ENCODE measurements around the gene CBR1. TPM values are rescaled to one million over a fixed set of nuclear protein-coding genes. Genes with fewer than 3 reads are reported as not detected.

CBR1 gene
- total RNA-seq, result 19.2 and 29.9 TPM in 2 replicates

DNA sequence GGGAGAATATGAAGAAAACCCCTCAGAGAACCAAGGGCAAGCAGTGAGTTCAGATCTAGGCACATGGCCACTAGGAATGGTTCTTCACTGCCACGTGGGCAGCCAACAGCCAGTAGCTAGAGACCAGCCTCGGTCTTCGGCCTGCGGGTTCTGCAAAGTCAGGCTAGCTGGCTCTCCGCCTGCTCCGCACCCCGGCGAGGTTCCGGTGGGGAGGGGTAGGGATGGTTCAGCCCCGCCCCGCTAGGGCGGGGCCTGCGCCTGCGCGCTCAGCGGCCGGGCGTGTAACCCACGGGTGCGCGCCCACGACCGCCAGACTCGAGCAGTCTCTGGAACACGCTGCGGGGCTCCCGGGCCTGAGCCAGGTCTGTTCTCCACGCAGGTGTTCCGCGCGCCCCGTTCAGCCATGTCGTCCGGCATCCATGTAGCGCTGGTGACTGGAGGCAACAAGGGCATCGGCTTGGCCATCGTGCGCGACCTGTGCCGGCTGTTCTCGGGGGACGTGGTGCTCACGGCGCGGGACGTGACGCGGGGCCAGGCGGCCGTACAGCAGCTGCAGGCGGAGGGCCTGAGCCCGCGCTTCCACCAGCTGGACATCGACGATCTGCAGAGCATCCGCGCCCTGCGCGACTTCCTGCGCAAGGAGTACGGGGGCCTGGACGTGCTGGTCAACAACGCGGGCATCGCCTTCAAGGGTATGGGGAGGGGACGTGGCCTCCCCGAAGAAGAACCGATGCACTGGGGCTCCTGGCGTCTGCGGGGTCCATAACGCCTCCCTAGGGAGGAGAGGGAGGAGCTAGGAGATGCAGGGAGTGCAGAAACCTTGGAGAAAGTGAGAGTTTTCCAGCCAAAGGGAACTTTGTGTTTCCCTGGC lies at the start of gene CBR1:
TSS of gene CBR1 (plus strand) at position 312 of the 871 bp plus-strand sequence. CDS start at position 404, 92 bp downstream.
- peak; percentile 87 to 90 for DNase-seq (ENCODE audit: low read depth in 2 of 2)

DNA sequence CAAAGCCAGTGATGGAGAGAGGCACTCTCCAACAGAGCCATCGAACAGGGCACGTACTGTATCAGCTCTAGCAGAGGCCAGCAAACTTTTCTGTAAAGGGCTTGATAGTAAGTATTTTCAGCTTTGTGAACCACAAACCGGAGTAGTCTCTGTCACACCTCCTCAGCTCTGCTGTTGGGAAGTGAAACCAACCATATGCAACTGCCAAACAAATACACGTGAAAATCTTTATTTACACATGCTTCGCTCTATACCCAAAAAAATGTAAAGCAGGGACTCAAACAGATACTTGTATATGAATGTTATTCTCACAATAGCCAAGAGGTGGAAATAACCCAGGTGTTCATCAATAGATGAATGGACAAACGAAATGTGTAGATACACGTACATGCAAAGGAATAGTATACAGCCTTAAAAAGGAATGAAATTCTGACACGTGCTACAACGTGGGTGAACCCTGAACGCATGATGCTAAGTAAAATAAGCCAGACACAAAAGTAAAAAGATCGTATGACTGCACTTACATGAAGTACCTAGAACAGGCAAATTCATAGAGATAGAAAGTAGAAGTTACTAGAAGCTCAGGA lies 48.5 kb upstream of the CBR1 start:
- no peak for DNase-seq (ENCODE audit: low read depth in 2 of 2)

DNA sequence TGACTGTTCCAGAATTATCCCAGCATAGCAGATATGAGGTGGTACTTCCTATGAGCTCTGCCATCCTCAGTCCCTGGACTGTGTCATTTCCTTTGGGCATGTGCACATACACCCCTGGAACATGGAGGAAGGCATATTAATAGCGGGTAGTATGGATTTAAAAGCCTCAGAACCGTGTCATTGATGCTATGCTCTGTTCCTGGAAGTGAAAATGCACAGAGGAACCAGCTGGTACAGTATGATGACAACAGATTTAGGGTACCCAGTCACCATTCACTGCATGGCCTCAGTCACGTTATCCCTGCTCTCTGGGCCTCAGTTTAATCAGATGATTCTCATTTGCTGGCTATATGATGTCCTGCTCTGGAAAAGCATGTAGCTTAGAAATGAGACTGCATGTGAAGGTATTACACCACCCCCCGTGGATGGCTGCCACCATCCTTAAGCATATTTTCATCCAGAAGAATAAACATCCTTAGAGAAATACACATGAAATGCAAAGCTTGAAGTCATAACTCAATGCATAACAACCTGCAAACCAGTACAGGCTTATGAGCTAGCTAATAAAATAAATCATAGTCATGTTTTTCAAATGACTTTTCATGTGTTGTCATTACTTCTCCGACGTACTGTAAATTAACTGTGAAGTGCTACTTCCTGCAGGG lies 47.3 kb upstream of the CBR1 start:
- no peak for DNase-seq (ENCODE audit: low read depth in 2 of 2)

DNA sequence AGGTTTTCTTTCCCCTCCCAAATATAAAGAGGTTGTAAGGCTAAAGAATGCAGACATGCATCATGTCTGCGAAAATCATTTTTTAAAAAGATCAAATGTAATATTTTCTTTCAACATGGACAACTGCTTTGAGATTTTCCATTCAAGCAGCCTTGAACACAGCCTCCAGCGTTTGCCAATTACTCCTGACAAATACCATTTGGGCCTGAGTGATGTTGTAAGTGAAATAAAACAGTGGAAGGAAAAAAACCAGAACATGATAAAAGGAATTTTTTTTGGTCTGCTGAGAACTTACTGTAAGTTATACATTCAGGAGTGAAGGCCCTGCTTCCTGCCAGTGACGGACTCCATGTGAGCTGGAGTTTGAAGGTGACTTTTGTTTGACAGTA lies 46.7 kb upstream of the CBR1 start:
- no peak for DNase-seq (ENCODE audit: low read depth in 2 of 2)

- no peak for DNase-seq (ENCODE audit: low read depth in 2 of 2)
These were observed 45.0 kb upstream of the CBR1 start for GRCh38 chr21:36024782-36025181.

GRCh38 chr21:36027347-36027746 lies 42.5 kb upstream of the CBR1 start:
- DNase-seq (ENCODE audit: low read depth in 2 of 2), result no peak

DNA sequence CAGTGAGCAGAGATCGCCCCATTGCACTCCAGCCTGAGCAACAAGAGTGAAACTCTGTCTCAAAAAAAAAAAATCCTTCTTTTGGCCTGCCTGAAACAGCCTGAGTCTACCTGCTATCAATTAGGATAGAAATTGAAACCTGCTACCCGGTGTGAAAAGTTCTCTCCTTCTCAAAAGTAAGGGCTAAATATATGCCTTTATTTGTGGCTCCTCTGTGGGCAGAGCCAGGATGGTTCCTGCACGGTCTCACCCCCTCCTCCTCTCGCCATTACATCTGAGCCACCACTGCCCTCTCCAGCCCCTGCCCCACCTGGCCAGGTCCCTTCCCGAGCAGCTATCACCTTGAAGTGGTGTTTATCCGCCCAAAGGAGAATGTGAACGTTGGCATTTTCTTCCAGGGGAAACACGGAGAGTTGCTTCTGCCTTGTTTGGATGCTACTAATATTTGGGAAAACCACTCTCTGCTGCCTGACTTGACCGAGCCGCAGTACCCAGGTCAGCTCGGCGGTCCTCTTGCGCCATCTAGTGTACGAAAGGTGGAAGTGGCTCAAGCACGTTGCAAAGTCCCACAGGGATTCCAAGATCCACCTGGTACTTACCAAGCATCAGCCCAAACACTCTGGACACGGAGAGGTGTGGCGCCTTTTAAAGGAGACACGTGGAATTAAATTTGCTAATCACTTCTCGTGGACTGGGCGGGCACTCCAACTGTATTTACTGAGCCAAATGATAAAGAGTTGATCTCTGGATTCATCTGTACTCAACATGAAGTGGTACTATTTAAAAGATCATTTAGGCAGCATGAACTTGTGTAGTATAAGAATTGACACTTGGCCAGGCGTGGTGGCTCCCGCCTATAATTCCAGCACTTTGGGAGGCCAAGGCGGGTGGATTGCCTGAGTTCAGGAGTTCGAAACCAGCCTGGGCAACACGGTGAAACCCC lies 41.4 kb upstream of the CBR1 start:
- DNase-seq (ENCODE audit: low read depth in 2 of 2), result peak; percentile 73 to 81

GRCh38 chr21:36029309-36029708 lies 40.5 kb upstream of the CBR1 start:
- no peak for DNase-seq (ENCODE audit: low read depth in 2 of 2)

- no peak for DNase-seq (ENCODE audit: low read depth in 2 of 2)
These were observed 39.1 kb upstream of the CBR1 start for GRCh38 chr21:36030581-36031189.

- DNase-seq (ENCODE audit: low read depth in 2 of 2), result no peak
These were observed 37.0 kb upstream of the CBR1 start for GRCh38 chr21:36032647-36033406.

DNA sequence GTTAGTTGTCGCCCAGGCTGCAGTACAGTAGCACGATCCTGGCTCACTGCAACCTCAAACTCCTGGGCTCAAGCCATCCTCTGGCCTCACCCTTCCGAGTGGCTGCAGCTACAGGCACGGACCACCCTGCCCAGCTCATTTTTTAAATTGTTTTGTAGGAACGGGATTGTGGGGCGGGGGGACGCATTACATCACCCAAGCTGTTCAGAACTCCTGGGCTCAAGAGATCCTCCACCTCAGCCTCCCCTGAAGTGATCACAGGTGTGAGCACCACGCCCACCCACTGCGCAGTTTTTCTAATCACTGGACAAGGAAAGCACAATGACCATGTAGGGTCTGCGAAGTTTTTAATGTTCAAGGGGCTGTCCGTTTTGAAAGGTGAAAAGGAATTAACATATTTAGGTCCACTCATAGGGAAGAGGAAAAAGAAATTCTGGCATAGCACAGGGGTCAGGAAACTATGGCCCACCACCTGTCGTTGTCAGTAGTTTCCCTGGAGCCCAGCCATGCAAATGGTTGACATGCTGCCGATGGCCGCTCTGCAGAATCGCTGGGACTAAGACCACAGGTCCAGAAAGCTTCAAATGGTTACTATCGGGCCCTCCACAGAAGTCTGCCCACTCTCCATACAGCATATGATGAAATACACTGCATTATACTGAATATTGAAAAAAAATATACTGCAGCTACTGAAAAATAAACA lies 35.5 kb upstream of the CBR1 start:
- DNase-seq (ENCODE audit: low read depth in 2 of 2), result no peak

GRCh38 chr21:36035381-36035791 lies 34.4 kb upstream of the CBR1 start:
- no peak for DNase-seq (ENCODE audit: low read depth in 2 of 2)

DNA sequence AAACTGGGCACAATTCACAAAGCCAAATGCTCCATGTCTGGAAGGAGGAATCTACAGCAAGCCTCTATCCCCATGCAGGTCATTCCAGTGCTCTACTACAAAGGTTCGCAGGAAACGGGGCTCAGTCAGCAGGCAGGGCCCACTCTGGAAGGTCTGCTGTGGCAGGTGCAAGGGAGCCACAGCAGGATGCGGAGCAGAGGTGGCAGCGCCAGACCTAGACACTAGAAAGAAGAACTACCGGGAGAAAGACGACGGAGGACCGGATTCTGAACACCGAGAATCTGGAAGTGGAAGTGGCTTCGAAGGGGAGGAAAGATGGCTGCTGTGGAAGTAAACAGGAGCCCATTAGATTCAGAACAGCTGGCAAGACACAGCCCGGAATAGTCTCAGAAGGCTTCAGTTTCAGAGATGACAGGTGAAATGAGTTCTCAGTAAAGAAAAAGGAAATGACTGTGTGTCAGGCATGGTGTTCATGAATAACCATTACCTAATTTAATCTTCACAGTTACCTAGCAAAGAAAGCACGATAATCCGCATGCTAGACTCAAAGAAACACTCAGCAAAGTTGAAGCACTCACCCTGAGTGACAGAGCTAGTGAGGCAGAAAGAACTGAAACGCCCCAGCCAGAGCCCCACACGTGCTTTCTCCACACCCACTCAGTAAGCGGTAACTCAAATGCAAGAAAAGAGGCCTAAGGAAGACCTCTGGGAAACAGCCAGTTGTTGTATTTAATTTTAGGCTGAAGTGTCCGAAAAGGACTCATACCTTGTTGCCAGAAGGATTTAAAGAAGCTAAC lies 30.9 kb upstream of the CBR1 start:
- no peak for DNase-seq (ENCODE audit: low read depth in 2 of 2)

GRCh38 chr21:36039861-36040260 lies 30.0 kb upstream of the CBR1 start:
- no peak for DNase-seq (ENCODE audit: low read depth in 2 of 2)

DNA sequence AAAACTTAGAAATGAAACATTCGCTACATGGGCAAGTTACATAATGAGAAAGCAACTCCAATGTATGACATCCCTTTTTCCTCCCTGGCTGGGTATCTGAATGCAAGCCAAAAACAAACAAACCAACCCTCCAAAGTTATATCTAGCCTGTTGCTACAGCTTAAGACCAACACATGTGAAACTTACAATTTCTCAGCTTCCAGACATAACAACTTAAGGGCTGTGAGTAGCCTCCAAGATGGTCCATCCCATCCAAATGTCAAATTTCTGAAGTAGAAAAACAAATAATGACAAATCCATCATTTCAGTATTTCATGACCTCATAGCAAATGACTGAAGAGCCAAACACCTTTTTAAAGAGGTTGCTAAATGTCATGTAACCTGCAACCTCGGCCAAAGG lies 29.4 kb upstream of the CBR1 start:
- DNase-seq (ENCODE audit: low read depth in 2 of 2), result no peak

DNA sequence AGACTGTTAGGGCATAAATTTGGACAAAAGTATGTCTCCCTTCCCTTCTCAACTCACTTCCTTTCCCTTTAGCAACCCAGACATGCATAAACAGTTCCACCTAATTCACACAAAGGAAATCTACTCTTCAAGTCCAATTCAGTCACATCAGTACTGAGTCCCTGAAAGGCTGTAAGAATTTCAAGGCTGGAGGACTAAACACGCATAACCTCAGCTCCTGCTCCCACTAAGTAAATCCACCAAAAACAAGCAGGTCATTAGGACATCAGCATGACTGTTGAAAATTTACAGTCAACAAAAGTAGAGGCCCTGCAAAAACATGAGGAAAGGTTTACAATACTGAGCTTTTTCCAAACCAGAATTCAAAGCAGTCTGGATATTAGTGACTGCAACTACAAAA lies 27.9 kb upstream of the CBR1 start:
- no peak for DNase-seq (ENCODE audit: low read depth in 2 of 2)

DNA sequence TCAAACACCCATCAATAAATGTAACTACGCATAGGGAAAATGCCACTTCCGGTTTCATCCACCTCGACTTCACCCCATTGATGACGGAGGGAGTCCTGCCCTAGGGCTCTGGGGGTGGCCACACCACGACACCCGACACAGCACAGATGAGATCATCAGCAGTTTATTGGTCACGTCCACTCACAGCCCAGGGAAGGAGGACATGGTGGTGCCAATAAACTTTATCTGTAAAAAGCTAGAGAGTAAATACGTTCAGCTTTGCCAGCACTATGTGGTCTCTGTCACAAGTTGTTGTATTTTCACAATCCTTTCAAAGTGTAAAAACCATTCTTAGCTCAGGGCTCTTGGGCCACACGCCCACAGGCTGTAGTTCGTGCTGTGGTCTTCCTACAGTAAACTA lies 25.8 kb upstream of the CBR1 start:
- no peak for DNase-seq (ENCODE audit: low read depth in 2 of 2)

DNA sequence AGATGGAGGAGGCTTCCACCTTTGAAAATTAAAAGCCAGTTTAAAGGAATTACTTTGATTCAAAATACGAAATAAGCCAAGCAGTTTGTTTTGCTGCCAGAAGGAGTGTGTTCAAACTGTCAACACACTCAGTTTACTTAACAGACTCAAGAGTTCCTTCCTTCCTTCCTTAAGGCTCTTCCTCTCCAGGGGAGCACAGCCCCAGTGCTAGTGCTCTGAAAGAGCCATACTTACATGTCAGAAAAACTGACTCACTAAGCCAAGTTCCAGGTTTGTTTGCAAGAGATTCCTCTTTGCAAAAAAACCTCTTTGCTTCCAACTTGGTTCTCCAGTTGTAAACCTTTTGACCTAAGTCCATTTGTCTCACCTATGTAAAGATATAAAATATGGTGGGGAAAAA lies 23.8 kb upstream of the CBR1 start:
- peak in 1 of 2 donors; percentile 62 for DNase-seq (ENCODE audit: low read depth in 2 of 2)

GRCh38 chr21:36047139-36047538 lies 22.7 kb upstream of the CBR1 start:
- DNase-seq (ENCODE audit: low read depth in 2 of 2), result no peak

All from lung microvascular endothelial cell (primary cell).